GM21717 (cell line): ENCODE data around the gene CPA5.
"Not testable (repeated sequence)": the region's sequence is repeated elsewhere in the genome, so short reads cannot be mapped to it uniquely, and the experiment has no call there.

Source experiments
- ATAC-seq: cut with Tn5 transposase; IDR thresholded peaks from one replicate; pipeline ENCODE4 v1.9.1; 2021; ENCODE audit warnings: mild to moderate bottlenecking, moderate library complexity; ENCODE audit not compliant: unreplicated experiment

CPA5 gene

GRCh38 chr7:130344271-130344866, at the start of gene CPA5:
TSS of gene CPA5 (plus strand) at chr7:130344816. CDS start at chr7:130346486, 1,670 bp downstream.
- no peak for ATAC-seq

- no peak for ATAC-seq
Observed at GRCh38 chr7:130296221-130296951, 48.2 kb upstream of the CPA5 start.

- no peak for ATAC-seq
Observed at GRCh38 chr7:130297628-130298543, 46.7 kb upstream of the CPA5 start.

- no peak for ATAC-seq
Observed at GRCh38 chr7:130298544-130299326, 45.9 kb upstream of the CPA5 start.

GRCh38 chr7:130299866-130300265, 44.8 kb upstream of the CPA5 start:
- no peak for ATAC-seq

GRCh38 chr7:130301501-130302020, 43.1 kb upstream of the CPA5 start:
- no peak for ATAC-seq

- ATAC-seq = no peak
Observed at GRCh38 chr7:130302649-130303048, 42.0 kb upstream of the CPA5 start.

- no peak for ATAC-seq
Observed at GRCh38 chr7:130303127-130303526, 41.5 kb upstream of the CPA5 start.

GRCh38 chr7:130303551-130303950, 41.1 kb upstream of the CPA5 start:
- ATAC-seq = no peak

GRCh38 chr7:130303982-130304381, 40.6 kb upstream of the CPA5 start:
- no peak for ATAC-seq

GRCh38 chr7:130304878-130305277, 39.7 kb upstream of the CPA5 start:
- no peak for ATAC-seq

- ATAC-seq = no peak
Observed at GRCh38 chr7:130305433-130306042, 39.1 kb upstream of the CPA5 start.

GRCh38 chr7:130309986-130310385, 34.6 kb upstream of the CPA5 start:
- ATAC-seq = no peak

- ATAC-seq = no peak
Observed at GRCh38 chr7:130314305-130314704, 30.3 kb upstream of the CPA5 start.

- ATAC-seq = no peak
Observed at GRCh38 chr7:130319541-130319940, 25.1 kb upstream of the CPA5 start.

- not testable (repeated sequence) for ATAC-seq
Observed at GRCh38 chr7:130321542-130322229, 22.9 kb upstream of the CPA5 start.

- ATAC-seq = no peak
Observed at GRCh38 chr7:130322615-130323014, 22.0 kb upstream of the CPA5 start.

GRCh38 chr7:130324306-130324943, 20.2 kb upstream of the CPA5 start:
- ATAC-seq = no peak

- no peak for ATAC-seq
Observed at GRCh38 chr7:130329681-130330080, 14.9 kb upstream of the CPA5 start.
